GM23338 (cell line): ENCODE measurements around the gene HCK.
A peak's percentile ranks its signal among the peaks of the same experiment; 100 is the strongest.

Source experiments
- CREB1 ChIP-seq: fragments of 250-450 bp; sonication (Bioruptor Pico); IDR thresholded peaks from 2 replicates; pipeline ENCODE4 v1.5.0; 2020; ENCODE audit warnings: low read depth, mild to moderate bottlenecking, moderate library complexity
- EZH2phosphoT487 ChIP-seq: fragments of 200-600 bp; sonication (generic); IDR thresholded peaks from one replicate; pipeline ENCODE4 v1.8.1; 2018; ENCODE audit warnings: antibody characterized with exemption; ENCODE audit not compliant: unreplicated experiment
- JUNB ChIP-seq: IDR thresholded peaks from one replicate; pipeline ENCODE4 v1.6.1; 2016; ENCODE audit warnings: antibody characterized with exemption; ENCODE audit not compliant: unreplicated experiment
- POLR2AphosphoS5 ChIP-seq: IDR thresholded peaks from 2 replicates; pipeline ENCODE4 v1.6.1; 2016; ENCODE audit warnings: antibody characterized with exemption, low read depth
- ZNF331 ChIP-seq: fragments of 250-450 bp; sonication (Bioruptor Pico); IDR thresholded peaks from 2 replicates; pipeline ENCODE4 v1.5.0; 2020; ENCODE audit warnings: low read depth, mild to moderate bottlenecking, moderate library complexity
- TF ChIP-seq, protein P1 (sequence below), 2 experiments: fragments of 200-600 bp in 1 of 2; sonication (generic) in 1 of 2; conservative IDR thresholded peaks; 2 replicates each; pipeline versions ENCODE4 v1.5.1 to v1.6.1; 2016 to 2017; ENCODE audit warnings: antibody characterized with exemption in 2 of 2, low read depth in 2 of 2, mild to moderate bottlenecking in 2 of 2, moderate library complexity in 1 of 2
- TF ChIP-seq, protein P2 (sequence below): IDR thresholded peaks from one replicate; pipeline ENCODE4 v1.6.1; 2018; ENCODE audit warnings: antibody characterized with exemption; ENCODE audit not compliant: unreplicated experiment

DNA sequence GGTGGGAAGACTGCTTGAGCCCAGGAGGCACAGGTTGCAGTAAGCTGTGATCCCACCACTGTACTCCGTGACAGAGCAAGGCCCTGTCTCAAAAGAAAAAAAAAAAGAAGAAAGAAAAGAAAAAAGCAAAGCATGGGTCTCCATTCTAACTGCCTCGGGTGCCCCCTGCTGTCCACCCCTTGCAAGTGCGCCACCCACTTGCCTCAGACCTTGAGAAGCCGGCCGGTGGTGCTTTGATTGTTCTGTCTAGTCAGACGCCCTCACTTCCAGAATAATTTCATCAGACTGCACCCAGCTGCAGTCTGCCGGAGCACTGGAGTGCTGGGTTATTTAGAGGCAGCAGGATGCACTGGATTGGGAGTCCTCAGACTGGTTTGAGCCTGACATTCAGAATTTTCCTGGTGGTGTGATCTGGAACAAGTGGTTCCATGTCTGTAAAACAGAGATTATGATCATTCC lies 39.9 kb downstream of the HCK start:
- TF ChIP-seq, protein P1, sequence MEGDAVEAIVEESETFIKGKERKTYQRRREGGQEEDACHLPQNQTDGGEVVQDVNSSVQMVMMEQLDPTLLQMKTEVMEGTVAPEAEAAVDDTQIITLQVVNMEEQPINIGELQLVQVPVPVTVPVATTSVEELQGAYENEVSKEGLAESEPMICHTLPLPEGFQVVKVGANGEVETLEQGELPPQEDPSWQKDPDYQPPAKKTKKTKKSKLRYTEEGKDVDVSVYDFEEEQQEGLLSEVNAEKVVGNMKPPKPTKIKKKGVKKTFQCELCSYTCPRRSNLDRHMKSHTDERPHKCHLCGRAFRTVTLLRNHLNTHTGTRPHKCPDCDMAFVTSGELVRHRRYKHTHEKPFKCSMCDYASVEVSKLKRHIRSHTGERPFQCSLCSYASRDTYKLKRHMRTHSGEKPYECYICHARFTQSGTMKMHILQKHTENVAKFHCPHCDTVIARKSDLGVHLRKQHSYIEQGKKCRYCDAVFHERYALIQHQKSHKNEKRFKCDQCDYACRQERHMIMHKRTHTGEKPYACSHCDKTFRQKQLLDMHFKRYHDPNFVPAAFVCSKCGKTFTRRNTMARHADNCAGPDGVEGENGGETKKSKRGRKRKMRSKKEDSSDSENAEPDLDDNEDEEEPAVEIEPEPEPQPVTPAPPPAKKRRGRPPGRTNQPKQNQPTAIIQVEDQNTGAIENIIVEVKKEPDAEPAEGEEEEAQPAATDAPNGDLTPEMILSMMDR (conservative IDR thresholded peaks at IDR 0.05; ENCODE audit: low read depth in 2 of 2): peak; percentile 95 to 100
- TF ChIP-seq JUNB: no peak
- no peak for TF ChIP-seq ZNF331 (CRISPR knock-in tag)
- TF ChIP-seq POLR2AphosphoS5: no peak
- no peak for TF ChIP-seq EZH2phosphoT487
- TF ChIP-seq, protein P2, sequence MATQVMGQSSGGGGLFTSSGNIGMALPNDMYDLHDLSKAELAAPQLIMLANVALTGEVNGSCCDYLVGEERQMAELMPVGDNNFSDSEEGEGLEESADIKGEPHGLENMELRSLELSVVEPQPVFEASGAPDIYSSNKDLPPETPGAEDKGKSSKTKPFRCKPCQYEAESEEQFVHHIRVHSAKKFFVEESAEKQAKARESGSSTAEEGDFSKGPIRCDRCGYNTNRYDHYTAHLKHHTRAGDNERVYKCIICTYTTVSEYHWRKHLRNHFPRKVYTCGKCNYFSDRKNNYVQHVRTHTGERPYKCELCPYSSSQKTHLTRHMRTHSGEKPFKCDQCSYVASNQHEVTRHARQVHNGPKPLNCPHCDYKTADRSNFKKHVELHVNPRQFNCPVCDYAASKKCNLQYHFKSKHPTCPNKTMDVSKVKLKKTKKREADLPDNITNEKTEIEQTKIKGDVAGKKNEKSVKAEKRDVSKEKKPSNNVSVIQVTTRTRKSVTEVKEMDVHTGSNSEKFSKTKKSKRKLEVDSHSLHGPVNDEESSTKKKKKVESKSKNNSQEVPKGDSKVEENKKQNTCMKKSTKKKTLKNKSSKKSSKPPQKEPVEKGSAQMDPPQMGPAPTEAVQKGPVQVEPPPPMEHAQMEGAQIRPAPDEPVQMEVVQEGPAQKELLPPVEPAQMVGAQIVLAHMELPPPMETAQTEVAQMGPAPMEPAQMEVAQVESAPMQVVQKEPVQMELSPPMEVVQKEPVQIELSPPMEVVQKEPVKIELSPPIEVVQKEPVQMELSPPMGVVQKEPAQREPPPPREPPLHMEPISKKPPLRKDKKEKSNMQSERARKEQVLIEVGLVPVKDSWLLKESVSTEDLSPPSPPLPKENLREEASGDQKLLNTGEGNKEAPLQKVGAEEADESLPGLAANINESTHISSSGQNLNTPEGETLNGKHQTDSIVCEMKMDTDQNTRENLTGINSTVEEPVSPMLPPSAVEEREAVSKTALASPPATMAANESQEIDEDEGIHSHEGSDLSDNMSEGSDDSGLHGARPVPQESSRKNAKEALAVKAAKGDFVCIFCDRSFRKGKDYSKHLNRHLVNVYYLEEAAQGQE: no peak
- no peak for TF ChIP-seq CREB1 (CRISPR knock-in tag)
